K562 (cell line): ENCODE measurements around the gene ZFP62. TPM values are rescaled to one million over a fixed set of nuclear protein-coding genes. Genes with fewer than 3 reads are reported as not detected.

Experiments used
- ATAC-seq: fragments of 200-7000 bp; cut with Tn5 transposase; 3 replicates; pipeline ENCODE4 v1.9.1; 2020; ENCODE audit warnings: moderate library complexity
- BruUV-seq: library from RNA; stranded (reverse); fragments of 400-500 nt; replicated peaks from 2 replicates; lab custom pipeline; 2021; lab: Mats Ljungman, UMichigan
- CTCF ChIA-PET: fragments of 300-600 bp; formaldehyde crosslinking; extraction: SDS; loops from one replicate; lab custom pipeline; 2021; ENCODE audit warnings: low intra/inter-chr PET ratio; lab: Yijun Ruan, JAX
- POLR2A ChIA-PET: fragments of 300-600, 350-650 bp; sonication (Branson Sonifier 250); formaldehyde crosslinking; extraction: SDS; loops from one replicate; lab custom pipeline; 2021; ENCODE audit warnings: antibody characterized with exemption, inconsistent platforms; lab: Yijun Ruan, JAX
- DNase-seq, 4 experiments: peaks; one replicate each; pipeline versions ENCODE4 v3.0.0 to v3.0.0-alpha.2; 2011 to 2018; ENCODE audit warnings: low spot score in 3 of 4, mixed read lengths in 3 of 4; ENCODE audit errors: extremely low read depth in 1 of 4
- FAIRE-seq: peaks from 2 replicates; lab custom pipeline; 2011; peaks lifted over from hg19 to GRCh38; lab: Jason Lieb, UNC
- H2AFZ ChIP-seq: 2 replicates; pipeline ENCODE4 v1.6.0; 2011; ENCODE audit warnings: low read depth, low read length, control low read depth, inconsistent platforms
- H3K27ac ChIP-seq: fragments of 200-600 bp; 3 replicates; pipeline ENCODE4 v1.8.0; 2011; ENCODE audit warnings: low read depth, mild to moderate bottlenecking, control low read depth, inconsistent platforms, low read length, moderate library complexity, mixed read lengths; ENCODE audit errors: extremely low read depth
- H3K27me3 ChIP-seq, 2 experiments: fragments of 300-600 bp in 1 of 2; 2 replicates in 1 of 2; 3 replicates in 1 of 2; pipeline versions ENCODE4 v1.6.0 to v1.8.0; 2011; ENCODE audit warnings: inconsistent platforms in 2 of 2, low read length in 2 of 2, mild to moderate bottlenecking in 1 of 2, mixed read lengths in 1 of 2, moderate library complexity in 1 of 2; ENCODE audit not compliant: control insufficient read depth in 2 of 2, insufficient read depth in 2 of 2
- H3K36me3 ChIP-seq: fragments of 300-600 bp; 3 replicates; pipeline ENCODE4 v1.8.0; 2011; ENCODE audit warnings: mild to moderate bottlenecking, low read length, inconsistent platforms; ENCODE audit not compliant: control insufficient read depth, insufficient read depth
- H3K4me1 ChIP-seq, 2 experiments: fragments of 200-600 bp in 1 of 2; replicated peaks in 1 of 2; 2 replicates in 1 of 2; 3 replicates in 1 of 2; pipeline versions ENCODE4 v1.5.1 to v1.8.0; 2011; ENCODE audit warnings: inconsistent platforms in 2 of 2, low read length in 2 of 2, mild to moderate bottlenecking in 1 of 2, mixed read lengths in 1 of 2, moderate library complexity in 1 of 2; ENCODE audit not compliant: control insufficient read depth in 2 of 2, insufficient read depth in 2 of 2
- H3K4me2 ChIP-seq: 2 replicates; pipeline ENCODE4 v1.6.1; 2011; ENCODE audit warnings: low read length, control low read depth, inconsistent platforms, mixed read lengths; ENCODE audit not compliant: insufficient read depth
- H3K4me3 ChIP-seq: fragments of 200-600 bp; sonication (generic), shearing (Covaris generic); 2 replicates; pipeline ENCODE4 v1.5.1; 2016; ENCODE audit warnings: control low read depth, inconsistent platforms
- H3K79me2 ChIP-seq: fragments of 200-600 bp; 3 replicates; pipeline ENCODE4 v1.8.0; 2011; ENCODE audit warnings: low read length, inconsistent platforms; ENCODE audit not compliant: control insufficient read depth, insufficient read depth
- H3K9ac ChIP-seq, 2 experiments: 2 replicates each; pipeline versions ENCODE4 v1.6.0 to v1.6.1; 2011; ENCODE audit warnings: low read depth in 2 of 2, low read length in 2 of 2, control low read depth in 1 of 2, inconsistent platforms in 1 of 2, mild to moderate bottlenecking in 1 of 2, mixed read lengths in 1 of 2; ENCODE audit not compliant: insufficient read depth in 1 of 2
- H3K9me1 ChIP-seq: one replicate; pipeline ENCODE4 v1.6.0; 2011; ENCODE audit warnings: inconsistent platforms, mild to moderate bottlenecking, low read length, moderate library complexity; ENCODE audit not compliant: control insufficient read depth, insufficient read depth
- H3K9me3 ChIP-seq: replicated peaks from 2 replicates; pipeline ENCODE4 v1.5.1; 2011; ENCODE audit warnings: low read depth, low read length, inconsistent platforms; ENCODE audit not compliant: control insufficient read depth, insufficient read depth
- H4K20me1 ChIP-seq: replicated peaks from 2 replicates; pipeline ENCODE4 v1.6.1; 2011; ENCODE audit warnings: low read length, inconsistent platforms, mixed read lengths; ENCODE audit not compliant: control insufficient read depth, insufficient read depth
- CC2D1A ChIP-seq: fragments of 450-650 bp; IDR thresholded peaks from 2 replicates; pipeline ENCODE4 v1.6.1; 2017; ENCODE audit warnings: mild to moderate bottlenecking
- MBD2 ChIP-seq: sonication (generic); IDR thresholded peaks from 2 replicates; pipeline ENCODE4 v1.6.1; 2016; ENCODE audit warnings: low read depth, borderline replicate concordance
- RBM25 ChIP-seq: fragments of 200-400 bp; formaldehyde crosslinking; IDR thresholded peaks from 2 replicates; pipeline ENCODE4 v1.6.1; 2018; ENCODE audit warnings: low read length, low read depth, moderate library complexity; ENCODE audit not compliant: severe bottlenecking
- TAF1 ChIP-seq: IDR thresholded peaks from 2 replicates; pipeline ENCODE4 v1.6.1; 2011; ENCODE audit warnings: mild to moderate bottlenecking, low read length, moderate library complexity; ENCODE audit not compliant: insufficient read depth, control insufficient read depth, severe bottlenecking; ENCODE audit errors: extremely low read depth
- ZFP36 ChIP-seq: fragments of 150-350 bp; IDR thresholded peaks from 2 replicates; pipeline ENCODE4 v1.6.1; 2018; ENCODE audit warnings: low read length, low read depth; ENCODE audit not compliant: partially characterized antibody
- ZNF12 ChIP-seq: sonication (generic); formaldehyde crosslinking; IDR thresholded peaks from 2 replicates; pipeline ENCODE4 v1.4.0; 2020; ENCODE audit warnings: mild to moderate bottlenecking, missing genetic modification reagents
- WGBS: fragments of 100-300 bp; shearing (Covaris generic); methylation state at CpG from one replicate; pipeline ENCODE4 v1.1.6; 2016; ENCODE audit warnings: low coverage, mixed read lengths; ENCODE audit not compliant: insufficient coverage; ENCODE audit errors: missing lambda C conversion rate; 5-methylcytosine and 5-hydroxymethylcytosine counted together
- in situ Hi-C: fragments of 300-500 bp; cut with MboI; formaldehyde crosslinking; loops from 4 replicates; pipeline ENCODE4 v1.15.0; 2018; ENCODE audit warnings: inconsistent platforms, mixed read lengths
- intact Hi-C: fragments of 100-400 bp; cut with micrococcal nuclease; formaldehyde crosslinking; loops from 2 replicates; pipeline ENCODE4 v1.14.2; 2022
- polyA plus RNA-seq, 8 experiments: library from polyadenylated mRNA; depleted of rRNA in 4 of 8; stranded (reverse) in 5 of 8; unstranded in 3 of 8; fragments of >200 nt; fragmentation: Nextera tagmentation in 2 of 8; fragmentation: Illumina TruSeq in 1 of 8; extraction: Ambion mirVana in 2 of 8; extraction: Trizol in 1 of 8; gene quantifications; 2 replicates each; pipeline versions ENCODE4 v1.2.1 to v1.2.3, GENCODE V29; 2011 to 2014; ENCODE audit warnings: inconsistent platforms in 1 of 8, missing spikeins in 1 of 8
- total RNA-seq, 7 experiments: library from RNA; depleted of rRNA in 6 of 7; stranded (reverse); fragments of >200 nt in 6 of 7; fragmentation: Illumina TruSeq in 2 of 7; extraction: Trizol in 2 of 7; gene quantifications; 2 replicates each; pipeline versions ENCODE4 v1.2.1 to v1.2.3, GENCODE V29; 2011 to 2021; ENCODE audit warnings: low replicate concordance in 1 of 7

Gene ZFP62
- total and polyA plus RNA-seq, 9 of the 15 experiments (the other 6 are each of a cell fraction or from before 2014, with no cell fraction given): 12.2 to 37.5 (median 25.0) TPM

GRCh38 chr5:180870276-180871068, 9.4 kb upstream of the ZFP62 start:
- FAIRE-seq: no peak
- no peaks in the 10 kb centered on the region for H3K79me2 ChIP-seq
- TF ChIP-seq CC2D1A (no peak), ZNF12 (CRISPR knock-in tag) (peak; percentile 92)
- no peaks in the 10 kb centered on the region for H3K9me3 ChIP-seq
- CTCF ChIA-PET: no interaction called here
- POLR2A ChIA-PET: no interaction called here
- H3K9me1 ChIP-seq: no peaks in the 10 kb centered on the region
- H2AFZ ChIP-seq: 0 out of 2 replicates have a peak overlapping the region, but pooled peaks have one; percentile 9
- H3K4me3 ChIP-seq: no peak overlapping the region
- intact Hi-C loops (no loop called here), in situ Hi-C loops (no loop called here)
- DNase-seq: no peak
- no peak overlapping the region for H3K4me2 ChIP-seq
- BruUV-seq: no TSS peak
- H3K9ac ChIP-seq: no peak overlapping the region; a peak in 1 of 4 replicates
- no peaks in the 10 kb centered on the region for H3K27me3 ChIP-seq
- no peaks in the 10 kb centered on the region for H3K36me3 ChIP-seq
- no peak overlapping the region for H3K27ac ChIP-seq
- no peak for ATAC-seq
- 58% methylated on average over 16 of the region's 16 CpGs for WGBS
- H3K4me1 ChIP-seq: peaks cover 18 to 33% of the 10 kb centered on the region in 2 experiments
- H4K20me1 ChIP-seq: no peaks in the 10 kb centered on the region

- POLR2A ChIA-PET: no interaction called here
- intact Hi-C loops (loop anchor here (2.0 to 10.0 kb wide), 6 partner anchors 85 to 281 kb away; no protein-coding TSS in a partner anchor), in situ Hi-C loops (no loop called here)
- Histone ChIP-seq H4K20me1 (no peaks in the 10 kb centered on the region), H3K4me1 (peaks cover 18 to 27% of the 10 kb centered on the region in 2 experiments), H3K36me3 (no peaks in the 10 kb centered on the region), H3K9me3 (no peaks in the 10 kb centered on the region), H3K9ac (no peak overlapping the region), H3K4me3 (no peak overlapping the region), H3K27ac (no peak overlapping the region), H3K9me1 (no peaks in the 10 kb centered on the region), H3K4me2 (no peak overlapping the region), H2AFZ (no peak overlapping the region), H3K27me3 (no peaks in the 10 kb centered on the region), H3K79me2 (no peaks in the 10 kb centered on the region)
- no TSS peak for BruUV-seq
- no peak for DNase-seq
- ATAC-seq: no peak
- FAIRE-seq: no peak
- CTCF ChIA-PET: no interaction called here
- TF ChIP-seq RBM25: peak; percentile 77
- no peak for TF ChIP-seq MBD2
- peak; percentile 38 for TF ChIP-seq ZFP36
- TF ChIP-seq TAF1: no peak
- 79% methylated on average over 1 of the region's 1 CpG for WGBS
Observed at GRCh38 chr5:180869587-180869986, 8.5 kb upstream of the ZFP62 start.
